ENCODE results near the gene ODC1. TPM values are rescaled to one million over a fixed set of nuclear protein-coding genes. Genes with fewer than 3 reads are reported as not detected.
"Not testable (repeated sequence)": the region's sequence is repeated elsewhere in the genome, so short reads cannot be mapped to it uniquely, and the experiment has no call there.

ODC1 gene
- total RNA-seq = 10 to 100 TPM; 75.3 to 84.6 TPM

DNA sequence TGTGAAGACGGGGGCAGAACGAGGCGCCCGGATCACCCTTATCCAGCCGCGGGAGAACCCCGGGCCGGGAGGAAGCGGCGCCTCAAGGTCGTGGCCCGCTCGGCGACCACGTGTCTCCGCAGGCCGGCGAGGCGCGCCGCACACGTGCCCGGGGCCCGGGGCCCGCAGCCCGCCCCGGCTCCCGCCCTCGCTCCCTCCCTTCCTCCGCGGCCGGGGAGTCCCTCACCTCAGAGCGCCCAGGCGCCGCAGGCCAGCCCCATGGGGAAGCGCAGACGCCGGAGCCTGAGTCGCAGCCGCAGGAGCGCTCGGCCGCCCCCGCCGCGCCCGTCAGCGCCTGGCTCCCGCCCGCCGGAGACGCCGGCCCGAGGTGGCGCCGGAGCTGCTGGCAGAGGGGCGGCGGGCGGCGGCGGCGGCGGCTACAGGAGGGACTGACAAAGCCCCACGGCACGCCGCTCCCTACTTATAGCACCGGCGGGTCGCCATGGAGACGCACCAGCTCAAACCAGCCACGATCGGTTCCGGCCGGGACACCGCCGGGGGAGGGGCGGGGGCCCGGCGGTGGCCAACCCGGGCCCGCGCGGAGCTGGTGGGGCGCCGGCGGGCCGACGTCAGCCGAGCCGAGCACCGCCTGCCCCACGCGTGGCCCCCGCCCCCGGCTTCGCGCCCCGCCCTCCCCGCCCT is at the start of gene ODC1:
Gene ODC1, minus strand, starts transcription at position 433 of the 681 bp plus-strand sequence. CDS start 3,295 bp downstream, outside the sequence.
- Mint-ChIP-seq H3K36me3 (peaks cover 17 to 20% of the 10 kb centered on the region in 2 donors), H3K9me3 (no peaks in the 10 kb centered on the region), H3K27ac (peak within 1 kb of the TSS; percentile 79 to 87)
- DNase-seq (ENCODE audit: low spot score in 2 of 2) (peak; percentile 90 to 92), ATAC-seq (peak; percentile 63 to 79)

DNA sequence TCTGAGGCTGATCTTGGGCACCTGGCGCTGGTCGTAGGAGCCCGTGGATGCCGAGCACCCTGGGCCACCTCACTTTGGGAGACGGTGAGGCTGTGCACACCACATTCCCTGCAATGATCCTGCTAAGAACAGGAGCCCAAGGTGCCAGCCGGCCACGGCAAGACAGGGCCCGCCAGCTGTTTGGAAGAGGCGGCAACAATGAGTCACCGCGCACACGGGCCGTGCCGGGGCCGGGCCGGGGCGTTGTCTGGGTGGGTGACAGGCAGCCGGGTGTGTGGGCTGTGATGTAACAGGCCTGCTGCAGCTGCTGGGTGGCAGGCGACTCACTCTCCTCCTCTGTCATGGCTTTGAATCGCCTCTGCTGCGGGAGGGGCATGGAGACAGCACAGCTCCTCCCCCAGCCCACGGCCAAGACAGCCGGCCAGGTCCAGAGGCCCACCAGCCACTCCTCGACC is 49.7 kb upstream of the ODC1 start:
- no peaks in the 10 kb centered on the region for H3K36me3 Mint-ChIP-seq
- H3K9me3 Mint-ChIP-seq = no peaks in the 10 kb centered on the region
- no peak for DNase-seq (ENCODE audit: low spot score in 2 of 2)
- H3K27ac Mint-ChIP-seq = no peak overlapping the region
- ATAC-seq = peak; percentile 26 to 27

DNA sequence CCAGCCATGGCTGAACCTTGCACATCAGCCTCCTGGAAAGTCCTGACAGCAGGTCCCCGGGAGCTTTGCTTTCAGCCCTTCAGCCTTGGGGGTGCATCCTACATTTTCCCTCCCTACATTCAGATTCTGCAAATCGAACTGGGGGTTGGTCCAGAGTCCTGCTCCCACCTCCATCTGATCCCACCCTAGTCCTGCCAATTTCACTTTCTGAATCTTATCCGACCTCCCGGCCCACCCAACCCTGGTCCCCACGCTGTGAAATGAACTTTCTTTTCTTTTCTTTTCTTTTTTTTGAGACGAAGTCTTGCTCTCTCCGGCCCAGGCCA is 47.8 kb upstream of the ODC1 start:
- no peak overlapping the region for H3K27ac Mint-ChIP-seq
- ATAC-seq (no peak), DNase-seq (ENCODE audit: low spot score in 2 of 2) (no peak)
- peaks cover 0 to 3% of the 10 kb centered on the region in 2 donors for H3K9me3 Mint-ChIP-seq
- H3K36me3 Mint-ChIP-seq = peaks cover 0 to 5% of the 10 kb centered on the region in 2 donors

DNA sequence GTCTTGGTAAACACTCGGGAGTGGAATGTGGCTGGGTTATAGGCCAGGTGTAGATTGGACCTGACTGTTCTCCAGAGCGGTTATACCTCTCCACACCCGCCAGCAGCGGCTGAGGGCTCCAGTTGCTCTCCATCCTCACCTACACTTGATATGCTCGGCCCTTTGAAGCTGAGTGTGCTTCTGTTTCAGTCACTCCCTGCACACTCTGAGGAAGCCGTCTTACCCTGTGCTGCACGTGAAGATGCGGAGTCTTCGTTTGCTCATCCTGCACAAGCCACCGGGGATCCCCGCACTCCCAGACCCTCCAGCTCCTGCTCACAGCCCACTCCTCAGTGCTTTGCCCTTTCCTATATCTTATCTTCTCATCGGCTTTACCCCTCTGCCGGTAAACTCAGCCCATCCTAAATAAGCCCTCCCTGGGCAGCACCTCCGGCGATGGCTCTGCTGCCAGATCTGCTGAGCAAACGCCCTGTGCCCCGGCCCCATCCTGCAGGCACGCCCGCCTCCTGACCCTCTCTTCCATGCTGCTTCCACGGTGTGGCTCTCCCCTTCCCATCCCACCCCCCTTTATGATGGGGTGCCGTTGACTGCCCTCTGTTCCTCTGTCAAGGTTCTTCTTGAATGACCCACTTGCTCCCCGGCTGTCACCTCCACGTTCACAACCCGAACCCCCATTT is 47.3 kb upstream of the ODC1 start:
- Mint-ChIP-seq H3K27ac (no peak overlapping the region), H3K36me3 (peaks cover 0 to 8% of the 10 kb centered on the region in 2 donors), H3K9me3 (peaks cover 0 to 4% of the 10 kb centered on the region in 2 donors)
- no peak for DNase-seq (ENCODE audit: low spot score in 2 of 2)
- ATAC-seq = no peak

DNA sequence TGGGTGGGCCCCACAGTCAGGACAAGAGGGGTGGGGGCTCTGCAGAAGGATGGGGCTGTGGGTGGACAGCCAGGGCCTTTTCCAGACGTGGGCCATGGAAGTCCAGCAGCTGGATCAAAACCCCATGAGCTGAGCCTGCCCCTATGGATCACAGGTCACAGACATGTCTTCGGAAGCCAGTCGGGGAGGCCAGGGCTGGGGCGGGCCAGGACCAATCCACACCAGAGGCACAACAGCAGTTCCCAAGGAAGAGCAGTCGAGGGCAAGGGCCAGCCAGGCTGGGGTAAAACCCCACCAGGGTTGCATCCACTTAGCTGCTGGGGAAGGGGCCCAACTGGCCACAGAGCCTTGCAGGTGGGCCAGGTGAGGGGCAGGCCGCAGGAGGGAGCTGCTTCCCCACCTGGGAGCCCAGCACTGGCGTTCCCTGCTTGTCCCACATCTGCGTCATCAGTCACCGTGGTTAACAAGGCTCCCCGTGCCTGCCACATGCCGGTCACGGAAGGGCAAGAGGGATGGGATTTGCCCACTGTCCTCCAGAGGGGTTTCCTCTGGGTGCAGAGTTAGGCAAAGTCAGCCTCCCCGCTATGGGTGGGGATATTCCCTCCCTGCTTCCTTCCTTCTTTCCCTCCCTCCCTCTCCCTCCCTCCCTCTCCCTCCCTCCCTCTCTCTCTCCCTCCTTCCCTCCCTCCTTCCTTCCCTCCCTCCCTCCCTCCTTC is 46.4 kb upstream of the ODC1 start:
- ATAC-seq = no peak
- no peak overlapping the region for H3K27ac Mint-ChIP-seq

DNA sequence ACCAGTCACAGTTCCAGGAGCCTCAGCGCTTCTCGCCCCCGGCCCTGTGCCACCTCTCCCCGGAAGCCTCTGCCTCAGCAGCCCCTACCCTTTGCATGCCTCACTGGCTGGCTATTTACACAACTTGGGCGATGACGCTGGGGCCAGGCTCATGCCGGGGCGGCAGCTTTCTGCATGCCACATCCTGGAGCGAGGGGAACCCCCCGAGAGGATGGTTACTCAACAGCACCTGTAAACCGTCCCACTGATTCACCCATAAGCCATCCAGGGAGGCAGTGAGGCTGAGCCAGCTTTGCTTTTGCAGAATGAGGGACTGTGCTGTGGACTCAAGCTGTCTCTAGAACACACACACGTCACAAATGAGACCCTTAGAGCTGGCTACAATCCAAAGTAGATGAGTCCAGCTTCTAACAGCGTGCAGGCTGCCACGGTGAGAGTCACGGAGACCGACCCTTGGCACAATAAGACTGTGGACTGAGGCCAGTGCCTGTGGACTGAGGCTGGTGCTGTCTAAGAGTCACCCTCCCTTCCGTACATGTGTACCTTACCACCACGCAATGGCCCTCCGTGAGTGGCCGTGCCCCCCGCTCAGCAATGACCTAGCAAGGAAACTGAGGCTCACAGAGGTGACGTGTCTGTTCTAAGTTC is 45.6 kb upstream of the ODC1 start:
- Mint-ChIP-seq H3K36me3 (peaks cover 0 to 8% of the 10 kb centered on the region in 2 donors), H3K27ac (no peak overlapping the region), H3K9me3 (peaks cover 0 to 4% of the 10 kb centered on the region in 2 donors)
- DNase-seq (ENCODE audit: low spot score in 2 of 2) (peak; percentile 56 to 78), ATAC-seq (peak; percentile 97 to 98)

More for the DNA sequence above, 46.4 kb upstream of the ODC1 start:
- H3K36me3 Mint-ChIP-seq = peaks cover 0 to 8% of the 10 kb centered on the region in 2 donors
- H3K9me3 Mint-ChIP-seq = peaks cover 0 to 4% of the 10 kb centered on the region in 2 donors
- DNase-seq (ENCODE audit: low spot score in 2 of 2) = no peak

DNA sequence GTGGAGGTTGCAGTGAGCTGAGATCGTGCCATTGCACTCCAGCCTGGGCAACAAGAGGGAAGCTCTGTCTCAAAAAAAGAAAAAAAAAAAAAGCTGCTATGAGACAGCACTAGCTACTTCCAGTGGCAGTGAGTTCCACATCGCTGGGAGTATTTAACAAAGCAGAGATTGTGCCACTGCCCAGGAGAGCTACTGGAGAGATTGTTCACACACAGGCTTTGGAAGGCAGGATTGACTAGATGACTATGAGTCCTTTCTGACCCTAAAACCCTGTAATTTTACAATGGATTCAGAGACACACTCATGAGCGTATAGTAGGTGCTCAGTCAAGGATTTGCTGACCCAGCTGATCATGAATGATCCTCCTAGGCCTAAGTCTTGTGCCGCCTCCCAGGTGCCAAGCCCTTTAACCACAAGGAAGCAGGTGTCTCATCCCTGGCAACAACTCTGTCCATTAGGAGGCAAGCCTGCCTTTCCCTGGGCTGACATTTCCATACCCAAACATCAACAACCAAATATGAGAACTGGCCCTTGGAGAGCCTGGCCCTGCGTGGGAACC is 45.0 kb upstream of the ODC1 start:
- peaks cover 0 to 8% of the 10 kb centered on the region in 2 donors for H3K36me3 Mint-ChIP-seq
- H3K9me3 Mint-ChIP-seq = peaks cover 0 to 4% of the 10 kb centered on the region in 2 donors
- no peak overlapping the region for H3K27ac Mint-ChIP-seq
- ATAC-seq = peak in 1 of 2 donors; percentile 2
- DNase-seq (ENCODE audit: low spot score in 2 of 2) = no peak

DNA sequence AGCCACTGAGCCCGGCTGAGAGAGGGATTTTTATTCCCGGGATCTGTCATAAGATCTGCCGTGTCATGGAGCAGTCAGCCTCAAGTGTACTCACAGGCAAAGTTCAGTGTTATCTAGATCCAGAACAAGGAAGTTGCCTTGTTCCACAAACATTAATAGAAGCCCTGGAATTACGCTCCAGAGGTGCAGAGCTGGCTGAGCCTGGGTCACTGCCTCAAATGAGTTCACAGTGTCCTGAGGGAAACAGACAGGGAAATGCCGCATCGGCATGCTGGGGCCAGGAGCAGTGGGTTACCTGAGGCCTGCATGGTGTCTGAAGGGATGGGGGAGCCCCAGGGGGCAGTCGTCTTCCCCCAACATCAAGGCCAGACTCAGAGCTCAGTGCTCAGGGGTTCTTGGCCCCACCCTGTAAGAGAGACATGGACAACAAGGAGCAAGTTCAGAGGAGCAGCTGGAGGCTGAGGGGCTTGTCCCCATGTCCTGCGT is 42.7 kb upstream of the ODC1 start:
- Mint-ChIP-seq H3K36me3 (peaks cover 0 to 8% of the 10 kb centered on the region in 2 donors), H3K9me3 (peaks cover 0 to 4% of the 10 kb centered on the region in 2 donors), H3K27ac (no peak overlapping the region)
- DNase-seq (ENCODE audit: low spot score in 2 of 2) = no peak
- no peak for ATAC-seq

DNA sequence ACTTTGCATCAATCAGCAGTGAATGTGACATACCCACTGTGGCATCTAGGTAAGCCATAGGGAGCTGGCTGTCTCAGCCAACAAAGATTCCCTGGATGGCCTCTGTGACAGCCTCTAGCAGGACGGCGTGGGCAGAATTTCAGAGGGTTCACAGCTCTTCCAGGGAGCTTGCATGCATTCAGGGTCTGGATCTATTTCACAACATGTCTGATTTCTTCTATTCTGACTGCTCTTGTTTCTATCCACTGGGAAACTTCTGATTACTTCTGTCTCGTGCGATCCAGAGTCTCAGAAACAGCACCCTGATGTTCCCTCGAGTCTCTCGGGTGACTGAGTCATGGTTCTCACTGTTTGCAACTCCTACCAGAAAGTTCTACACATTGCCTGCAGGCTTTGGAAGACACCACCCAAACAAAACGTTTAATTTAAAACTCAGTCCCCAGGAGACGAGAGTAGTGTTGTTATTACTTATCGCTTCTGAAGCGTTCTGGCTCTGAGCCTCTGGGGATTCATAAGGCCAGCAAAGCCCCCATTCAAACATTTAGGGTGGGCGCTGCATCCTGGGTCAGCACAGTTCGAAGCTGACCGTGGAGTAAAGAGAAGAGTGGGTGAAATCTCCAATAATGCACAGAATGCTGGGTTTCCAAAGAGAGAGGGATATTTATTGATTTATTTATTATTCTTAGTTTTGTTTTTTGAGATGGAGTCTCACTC is 41.9 kb upstream of the ODC1 start:
- H3K27ac Mint-ChIP-seq = no peak overlapping the region
- H3K9me3 Mint-ChIP-seq = peaks cover 0 to 4% of the 10 kb centered on the region in 2 donors
- ATAC-seq (no peak), DNase-seq (ENCODE audit: low spot score in 2 of 2) (no peak)
- H3K36me3 Mint-ChIP-seq = peaks cover 0 to 8% of the 10 kb centered on the region in 2 donors

DNA sequence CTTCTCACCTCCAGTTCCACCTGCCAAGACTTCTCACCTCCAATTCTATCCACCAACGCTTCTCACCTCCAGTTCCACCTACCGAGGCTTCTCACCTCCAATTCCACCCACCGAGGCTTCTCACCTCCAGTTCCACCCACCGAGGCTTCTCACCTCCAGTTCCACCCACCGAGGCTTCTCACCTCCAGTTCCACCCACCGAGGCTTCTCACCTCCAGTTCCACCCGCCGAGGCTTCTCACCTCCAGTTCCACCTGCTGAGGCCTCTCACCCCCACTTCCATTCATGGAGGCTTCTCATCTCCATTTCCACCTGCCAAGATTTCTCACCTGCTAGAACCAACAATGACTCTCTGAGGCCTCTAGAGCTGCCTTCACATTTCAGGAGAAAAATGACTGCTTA is 40.0 kb upstream of the ODC1 start:
- ATAC-seq; H3K9me3 Mint-ChIP-seq; H3K36me3 Mint-ChIP-seq; DNase-seq (ENCODE audit: low spot score in 2 of 2): not testable (repeated sequence)
- H3K27ac Mint-ChIP-seq = peak overlapping the region in 1 of 2 donors; percentile 60

DNA sequence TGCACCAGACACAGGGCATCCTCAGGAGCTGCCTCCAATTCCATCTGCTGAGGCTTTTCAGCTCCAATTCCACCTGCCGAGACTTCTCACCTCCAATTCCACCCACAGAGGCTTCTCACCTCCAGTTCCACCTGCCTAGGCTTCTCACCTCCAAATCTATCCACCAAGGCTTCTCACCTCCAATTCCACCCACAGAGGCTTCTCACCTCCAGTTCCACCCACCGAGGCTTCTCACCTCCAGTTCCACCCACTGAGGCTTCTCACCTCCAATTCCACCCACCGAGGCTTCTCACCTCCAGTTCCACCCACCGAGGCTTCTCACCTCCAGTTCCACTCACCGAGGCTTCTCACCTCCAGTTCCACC is 39.6 kb upstream of the ODC1 start:
- H3K36me3 Mint-ChIP-seq; ATAC-seq; H3K9me3 Mint-ChIP-seq; DNase-seq (ENCODE audit: low spot score in 2 of 2): not testable (repeated sequence)
- peak overlapping the region in 1 of 2 donors; percentile 60 for H3K27ac Mint-ChIP-seq

DNA sequence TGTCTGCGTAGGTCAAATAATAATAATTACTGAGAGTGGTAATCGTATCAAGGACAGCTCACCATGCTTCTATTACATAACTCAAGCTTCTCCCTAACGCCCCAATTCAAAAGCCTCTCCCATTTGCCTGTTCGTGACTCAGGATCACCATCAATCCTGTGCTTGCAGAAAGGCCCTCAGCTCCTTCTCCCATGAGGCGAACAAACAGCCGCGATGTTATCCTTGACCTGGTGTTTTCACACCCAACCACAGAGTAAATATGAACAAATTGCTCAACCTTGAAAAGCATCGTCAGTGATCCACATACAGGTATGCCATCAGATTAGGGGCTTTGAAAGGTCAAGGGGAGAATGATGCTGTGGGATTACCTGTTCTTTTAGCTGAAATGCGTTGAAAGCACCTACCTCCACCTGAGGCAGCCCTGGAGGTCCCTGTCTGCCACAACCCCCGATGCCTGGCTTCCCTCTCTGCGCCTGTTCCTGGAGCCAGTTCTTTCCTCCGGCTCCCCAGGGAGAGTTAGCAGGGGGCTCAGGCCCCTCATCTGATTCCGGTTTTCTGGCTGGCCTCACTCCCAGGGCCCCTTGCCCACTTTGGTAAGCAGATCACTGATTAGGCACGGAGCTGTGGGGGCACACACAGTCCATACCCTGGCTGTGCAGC is 39.1 kb upstream of the ODC1 start:
- H3K9me3 Mint-ChIP-seq = peaks cover 0 to 4% of the 10 kb centered on the region in 2 donors
- ATAC-seq = no peak
- peak in 1 of 2 donors; percentile 37 for DNase-seq (ENCODE audit: low spot score in 2 of 2)
- no peak overlapping the region for H3K27ac Mint-ChIP-seq
- peaks cover 0 to 8% of the 10 kb centered on the region in 2 donors for H3K36me3 Mint-ChIP-seq

DNA sequence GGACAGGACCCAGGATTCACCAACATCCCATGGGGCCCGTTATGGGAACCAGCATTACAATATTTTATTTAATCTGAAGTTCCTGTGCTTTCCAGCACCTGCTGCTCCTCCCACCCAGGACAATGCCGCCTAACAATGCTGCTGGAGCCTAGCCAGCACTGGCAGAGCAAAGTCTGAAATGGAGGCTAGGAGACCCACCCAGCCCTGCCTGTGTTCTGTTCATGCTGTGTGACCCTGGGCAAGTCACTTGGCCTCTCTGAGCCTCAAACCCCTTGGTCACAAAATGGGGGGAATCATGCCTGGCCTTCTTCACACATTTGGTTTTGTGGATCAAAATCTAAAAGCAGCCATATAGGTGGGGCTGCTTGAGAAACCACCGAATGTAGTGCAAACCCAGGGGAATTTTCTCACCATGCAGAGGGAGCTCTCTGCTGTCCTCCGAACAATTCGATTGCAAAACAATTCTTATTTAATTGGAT is 38.5 kb upstream of the ODC1 start:
- DNase-seq (ENCODE audit: low spot score in 2 of 2) (no peak), ATAC-seq (no peak)
- Mint-ChIP-seq H3K9me3 (peaks cover 0 to 4% of the 10 kb centered on the region in 2 donors), H3K36me3 (peaks cover 0 to 8% of the 10 kb centered on the region in 2 donors), H3K27ac (no peak overlapping the region)

DNA sequence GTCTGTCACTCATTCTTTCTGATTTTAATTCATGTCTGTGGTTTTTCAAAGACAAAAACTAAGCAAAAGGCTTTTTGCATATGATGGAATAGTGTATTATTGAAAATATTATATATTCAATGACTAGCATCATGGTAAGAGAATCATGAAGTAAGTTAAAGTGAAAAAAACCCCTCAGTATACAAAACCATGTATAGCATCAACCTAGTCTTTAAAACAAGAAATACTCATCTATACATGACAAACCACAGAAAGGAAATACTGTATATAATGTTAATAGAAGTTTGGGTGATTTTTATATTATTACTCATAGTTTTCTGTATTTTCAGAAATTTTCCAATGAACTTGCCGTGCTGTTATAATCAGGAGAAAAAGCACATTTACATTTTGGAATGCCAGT is 38.0 kb upstream of the ODC1 start:
- Mint-ChIP-seq H3K27ac (no peak overlapping the region), H3K36me3 (peaks cover 0 to 4% of the 10 kb centered on the region in 2 donors), H3K9me3 (peaks cover 0 to 3% of the 10 kb centered on the region in 2 donors)
- DNase-seq (ENCODE audit: low spot score in 2 of 2) (no peak), ATAC-seq (no peak)

DNA sequence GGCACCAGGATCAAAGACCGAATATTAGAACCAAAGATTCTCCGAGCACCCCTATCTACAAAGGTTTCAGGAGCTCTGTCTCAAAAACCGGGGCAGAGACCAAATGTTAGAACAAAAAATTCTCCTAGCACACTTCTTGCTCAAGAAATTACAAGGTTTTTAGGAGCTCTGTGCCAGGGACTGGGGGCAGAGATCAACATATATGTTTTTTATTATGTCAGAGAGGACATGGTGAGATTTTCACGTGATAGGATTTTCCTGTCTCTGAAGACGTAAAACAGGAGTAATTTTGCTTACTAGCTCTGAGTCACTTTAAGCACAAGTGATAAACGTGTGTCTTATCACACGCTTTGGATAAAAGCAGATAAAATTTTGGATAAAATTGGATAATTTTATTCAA is 34.8 kb upstream of the ODC1 start:
- DNase-seq (ENCODE audit: low spot score in 2 of 2) (no peak), ATAC-seq (no peak)
- H3K36me3 Mint-ChIP-seq = no peaks in the 10 kb centered on the region
- H3K27ac Mint-ChIP-seq = no peak overlapping the region
- no peaks in the 10 kb centered on the region for H3K9me3 Mint-ChIP-seq
